RWPE2 (cell line): ENCODE measurements around the gene TOMM5.

Experiments used
- ATAC-seq: fragments of 200-7000 bp; cut with Tn5 transposase; 3 replicates; pipeline ENCODE4 v1.9.1; 2021; ENCODE audit warnings: low read depth
- DNase-seq: peaks from one replicate; pipeline ENCODE4 v3.0.0-alpha.2; 2020; ENCODE audit warnings: low spot score
- H3K27ac ChIP-seq: fragments of 450-650 bp; 2 replicates; pipeline ENCODE4 v1.5.1; 2017; ENCODE audit warnings: mild to moderate bottlenecking; ENCODE audit not compliant: poor library complexity, severe bottlenecking
- H3K27me3 ChIP-seq: fragments of 250-450 bp; sonication (Bioruptor Pico); 2 replicates; pipeline ENCODE4 v1.5.1; 2021; ENCODE audit warnings: mild to moderate bottlenecking, moderate library complexity; ENCODE audit not compliant: insufficient read depth, poor library complexity, severe bottlenecking
- H3K36me3 ChIP-seq: fragments of 250-450 bp; sonication (Bioruptor Pico); 2 replicates; pipeline ENCODE4 v1.5.1; 2020; ENCODE audit warnings: low read depth, mild to moderate bottlenecking, moderate library complexity
- H3K4me1 ChIP-seq: fragments of 250-450 bp; sonication (Bioruptor Pico); 2 replicates; pipeline ENCODE4 v1.5.1; 2021; ENCODE audit warnings: mild to moderate bottlenecking, moderate library complexity; ENCODE audit not compliant: insufficient read depth, poor library complexity, severe bottlenecking
- H3K4me3 ChIP-seq: fragments of 250-450 bp; sonication (Bioruptor Pico); 2 replicates; pipeline ENCODE4 v1.5.1; 2021; ENCODE audit warnings: mild to moderate bottlenecking, moderate library complexity; ENCODE audit not compliant: severe bottlenecking
- H3K9me3 ChIP-seq: fragments of 250-450 bp; sonication (Bioruptor Pico); 2 replicates; pipeline ENCODE4 v1.5.1; 2021; ENCODE audit warnings: mild to moderate bottlenecking, moderate library complexity; ENCODE audit not compliant: severe bottlenecking
- TF ChIP-seq, protein P1 (sequence below): fragments of 450-650 bp; IDR thresholded peaks from one replicate; pipeline ENCODE4 v1.5.1; 2017; ENCODE audit warnings: mild to moderate bottlenecking, moderate library complexity; ENCODE audit not compliant: poor library complexity, severe bottlenecking

The TOMM5 gene

DNA sequence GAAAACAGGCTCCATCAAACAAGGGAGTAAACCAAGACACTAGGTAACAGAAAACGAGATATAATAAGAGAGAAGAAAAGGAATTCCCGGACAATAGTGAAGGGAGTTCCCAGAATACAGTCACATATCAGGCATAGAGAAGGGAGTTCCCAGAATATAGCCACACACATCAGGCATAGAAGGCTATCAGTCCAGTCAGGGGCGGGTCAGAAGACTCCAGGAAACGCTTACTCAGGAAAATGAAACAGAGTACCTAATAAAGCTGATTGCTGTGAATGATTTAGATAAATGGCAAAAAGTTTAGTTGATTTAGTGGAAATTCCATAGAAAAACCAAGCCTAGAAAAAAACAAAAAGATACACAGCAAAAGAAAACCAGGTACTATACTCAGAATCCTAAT lies 4.9 kb downstream of the TOMM5 start:
- ATAC-seq: no peak
- H3K27me3 ChIP-seq: no peaks in the 10 kb centered on the region
- no peak overlapping the region for H3K27ac ChIP-seq
- H3K9me3 ChIP-seq: no peaks in the 10 kb centered on the region
- H3K36me3 ChIP-seq: peaks cover 82% of the 10 kb centered on the region
- H3K4me3 ChIP-seq: no peak overlapping the region
- H3K4me1 ChIP-seq: peaks cover 8% of the 10 kb centered on the region
- DNase-seq: no peak
- TF ChIP-seq, protein P1, sequence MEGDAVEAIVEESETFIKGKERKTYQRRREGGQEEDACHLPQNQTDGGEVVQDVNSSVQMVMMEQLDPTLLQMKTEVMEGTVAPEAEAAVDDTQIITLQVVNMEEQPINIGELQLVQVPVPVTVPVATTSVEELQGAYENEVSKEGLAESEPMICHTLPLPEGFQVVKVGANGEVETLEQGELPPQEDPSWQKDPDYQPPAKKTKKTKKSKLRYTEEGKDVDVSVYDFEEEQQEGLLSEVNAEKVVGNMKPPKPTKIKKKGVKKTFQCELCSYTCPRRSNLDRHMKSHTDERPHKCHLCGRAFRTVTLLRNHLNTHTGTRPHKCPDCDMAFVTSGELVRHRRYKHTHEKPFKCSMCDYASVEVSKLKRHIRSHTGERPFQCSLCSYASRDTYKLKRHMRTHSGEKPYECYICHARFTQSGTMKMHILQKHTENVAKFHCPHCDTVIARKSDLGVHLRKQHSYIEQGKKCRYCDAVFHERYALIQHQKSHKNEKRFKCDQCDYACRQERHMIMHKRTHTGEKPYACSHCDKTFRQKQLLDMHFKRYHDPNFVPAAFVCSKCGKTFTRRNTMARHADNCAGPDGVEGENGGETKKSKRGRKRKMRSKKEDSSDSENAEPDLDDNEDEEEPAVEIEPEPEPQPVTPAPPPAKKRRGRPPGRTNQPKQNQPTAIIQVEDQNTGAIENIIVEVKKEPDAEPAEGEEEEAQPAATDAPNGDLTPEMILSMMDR: no peak

DNA sequence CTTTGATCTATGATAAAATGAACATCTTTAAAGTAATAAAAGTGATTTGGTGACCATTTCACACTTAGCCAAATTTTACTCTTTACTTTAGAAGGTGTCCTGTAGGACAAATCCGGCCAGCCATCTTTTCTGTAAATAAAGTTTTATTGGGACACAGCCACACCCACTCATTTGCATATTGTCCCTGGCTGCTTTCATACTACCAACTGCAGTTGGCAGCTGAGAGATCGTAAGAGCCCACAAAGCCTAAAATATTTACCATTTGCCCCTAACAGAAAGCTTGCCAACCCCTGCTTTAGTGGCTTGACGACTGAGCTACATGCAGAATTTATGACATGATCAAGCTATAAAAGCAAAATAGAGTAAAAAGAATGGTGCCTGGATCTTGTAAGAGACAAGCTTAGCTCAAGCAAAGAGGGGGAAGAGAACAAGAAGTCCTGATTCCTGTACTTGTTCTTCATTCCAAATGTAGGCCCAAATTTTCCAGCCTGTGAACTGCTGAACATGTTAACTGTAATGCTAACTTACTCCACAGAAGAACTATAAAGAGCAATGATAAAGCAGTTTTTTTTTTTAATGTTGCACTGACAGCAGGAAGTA lies 8.8 kb downstream of the TOMM5 start:
- Histone ChIP-seq H3K4me3 (no peak overlapping the region), H3K9me3 (no peaks in the 10 kb centered on the region), H3K36me3 (peaks cover 83% of the 10 kb centered on the region), H3K4me1 (no peaks in the 10 kb centered on the region), H3K27me3 (no peaks in the 10 kb centered on the region), H3K27ac (no peak overlapping the region)
- TF ChIP-seq, protein P1: no peak
- no peak for DNase-seq
- no peak for ATAC-seq

DNA sequence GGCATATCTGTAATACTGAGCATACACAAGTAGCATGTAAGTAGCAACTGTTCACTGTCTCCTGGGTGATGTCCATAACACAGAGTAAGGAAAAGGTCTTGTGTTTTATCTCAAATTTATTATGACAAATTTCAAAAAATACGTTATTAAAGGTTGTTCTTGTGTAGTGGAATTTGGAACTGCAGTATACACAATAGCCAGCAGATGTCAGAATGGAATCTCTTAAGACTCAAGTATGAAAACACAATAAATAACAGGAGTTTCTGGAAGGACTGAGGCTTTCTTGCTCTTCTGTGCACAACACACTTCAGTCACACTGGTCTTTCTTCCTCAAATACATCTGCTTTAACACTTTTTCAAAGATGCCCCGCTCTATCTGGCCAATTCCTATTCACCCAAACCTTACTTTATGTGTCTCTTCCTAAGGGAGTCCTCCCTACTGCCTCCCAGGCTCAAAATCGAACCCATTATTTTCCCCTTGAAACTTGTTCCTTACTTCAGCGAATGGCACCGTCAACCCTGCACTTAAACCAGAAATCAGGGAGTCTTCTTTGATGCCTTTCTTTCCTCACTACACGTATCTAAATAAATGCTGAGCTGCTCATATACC lies 9.7 kb downstream of the TOMM5 start:
- peak; percentile 52; the same call in 2 of the 3 replicates for ATAC-seq
- TF ChIP-seq, protein P1: peak; percentile 81
- Histone ChIP-seq H3K9me3 (no peaks in the 10 kb centered on the region), H3K4me3 (no peak overlapping the region), H3K27me3 (no peaks in the 10 kb centered on the region), H3K4me1 (no peaks in the 10 kb centered on the region), H3K36me3 (peaks cover 73% of the 10 kb centered on the region), H3K27ac (no peak overlapping the region)
- no peak for DNase-seq

DNA sequence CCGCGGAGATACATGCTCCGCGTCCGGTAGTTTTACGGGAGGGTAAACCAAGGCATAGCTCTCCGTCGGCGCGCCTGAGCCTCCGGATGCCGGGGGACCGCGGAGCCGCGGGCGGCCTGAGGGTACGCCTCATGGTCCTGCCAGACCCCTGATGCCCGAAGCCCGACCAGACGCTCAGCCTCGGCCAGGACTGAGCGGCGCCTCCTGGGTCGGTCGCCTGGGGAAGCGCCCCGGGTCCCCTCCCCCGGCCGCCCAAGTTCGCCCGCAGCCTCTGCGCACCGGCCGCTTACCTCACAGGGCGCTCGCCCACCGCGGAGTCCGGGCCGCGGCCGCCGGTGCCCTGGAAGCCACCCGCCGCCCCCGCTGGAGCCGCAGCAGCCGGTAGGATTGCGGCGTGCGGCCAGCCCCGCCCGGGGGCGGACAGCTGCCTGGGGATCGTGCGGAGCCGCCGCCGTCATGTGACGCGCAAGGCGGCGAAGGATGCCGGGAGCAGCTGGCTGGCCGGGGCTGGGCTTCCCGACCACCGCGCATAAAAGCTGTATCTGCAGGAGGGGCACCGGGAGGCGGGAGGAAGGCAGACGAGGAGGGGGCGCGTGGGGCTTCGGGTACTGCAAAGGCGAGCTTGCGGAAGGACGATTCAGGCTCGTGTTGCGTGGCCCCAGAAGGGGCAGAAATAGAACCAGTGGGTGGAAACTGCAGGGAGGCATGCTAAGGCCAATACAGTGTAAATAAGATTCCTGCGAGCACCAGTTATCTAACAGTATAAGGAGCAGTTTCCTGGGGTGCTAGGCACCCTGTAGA lies 16.3 kb downstream of the TOMM5 start, which contains the start of gene FBXO10:
TSS of gene FBXO10 (minus strand) at position 460 of the 801 bp plus-strand sequence. CDS start 34,612 bp downstream, outside the sequence.
- Histone ChIP-seq H3K36me3 (peaks cover 8% of the 10 kb centered on the region), H3K27me3 (no peaks in the 10 kb centered on the region), H3K27ac (peak within 1 kb of the TSS; percentile 27), H3K4me3 (peak within 1 kb of the TSS; percentile 73), H3K4me1 (peaks cover 3% of the 10 kb centered on the region), H3K9me3 (no peaks in the 10 kb centered on the region)
- ATAC-seq (peak; percentile 88), DNase-seq (peak; percentile 67)
- TF ChIP-seq, protein P1: no peak
